HG03139 (cell line): ENCODE results near the gene NKAIN1.

Experiments used
- ATAC-seq: cut with Tn5 transposase; IDR thresholded peaks from one replicate; pipeline ENCODE4 v1.9.1; 2021; ENCODE audit not compliant: unreplicated experiment

The NKAIN1 gene

GRCh38 chr1:31234123-31234708 lies 5.5 kb downstream of the NKAIN1 start:
- no peak for ATAC-seq

GRCh38 chr1:31232689-31233088 lies 7.0 kb downstream of the NKAIN1 start:
- no peak for ATAC-seq

GRCh38 chr1:31231802-31232201 lies 7.9 kb downstream of the NKAIN1 start:
- ATAC-seq, result no peak

- ATAC-seq, result no peak
Observed at GRCh38 chr1:31230378-31230777, 9.3 kb downstream of the NKAIN1 start.

- no peak for ATAC-seq
Observed at GRCh38 chr1:31228986-31229385, 10.7 kb downstream of the NKAIN1 start.

GRCh38 chr1:31227891-31228568 lies 11.7 kb downstream of the NKAIN1 start:
- ATAC-seq, result no peak

GRCh38 chr1:31224068-31224467 lies 15.6 kb downstream of the NKAIN1 start:
- ATAC-seq, result no peak

- ATAC-seq, result no peak
Observed at GRCh38 chr1:31222176-31222575, 17.5 kb downstream of the NKAIN1 start.

GRCh38 chr1:31221072-31221471 lies 18.6 kb downstream of the NKAIN1 start:
- no peak for ATAC-seq

- no peak for ATAC-seq
Observed at GRCh38 chr1:31219489-31219888, 20.2 kb downstream of the NKAIN1 start.

- ATAC-seq, result no peak
Observed at GRCh38 chr1:31218705-31219104, 21.0 kb downstream of the NKAIN1 start.

GRCh38 chr1:31216016-31216415 lies 23.7 kb downstream of the NKAIN1 start:
- no peak for ATAC-seq

GRCh38 chr1:31215065-31215570 lies 24.6 kb downstream of the NKAIN1 start:
- no peak for ATAC-seq

GRCh38 chr1:31214316-31215064 lies 25.2 kb downstream of the NKAIN1 start:
- ATAC-seq, result no peak

- ATAC-seq, result no peak
Observed at GRCh38 chr1:31208361-31208945, 31.2 kb downstream of the NKAIN1 start.

- ATAC-seq, result no peak
Observed at GRCh38 chr1:31207569-31207968, 32.1 kb downstream of the NKAIN1 start.

- ATAC-seq, result no peak
Observed at GRCh38 chr1:31207046-31207445, 32.6 kb downstream of the NKAIN1 start.

- ATAC-seq, result no peak
Observed at GRCh38 chr1:31203215-31203614, 36.5 kb downstream of the NKAIN1 start.

GRCh38 chr1:31201931-31202360 lies 37.7 kb downstream of the NKAIN1 start:
- no peak for ATAC-seq

- no peak for ATAC-seq
Observed at GRCh38 chr1:31199949-31200348, 39.7 kb downstream of the NKAIN1 start.

- ATAC-seq, result no peak
Observed at GRCh38 chr1:31199236-31199790, 40.4 kb downstream of the NKAIN1 start.
